ENCODE data around the gene BCAR1. TPM values are rescaled to one million over a fixed set of nuclear protein-coding genes. Genes with fewer than 3 reads are reported as not detected.

BCAR1 gene
- total RNA-seq, 1 experiment from 2014 or later: 68.4 TPM

DNA sequence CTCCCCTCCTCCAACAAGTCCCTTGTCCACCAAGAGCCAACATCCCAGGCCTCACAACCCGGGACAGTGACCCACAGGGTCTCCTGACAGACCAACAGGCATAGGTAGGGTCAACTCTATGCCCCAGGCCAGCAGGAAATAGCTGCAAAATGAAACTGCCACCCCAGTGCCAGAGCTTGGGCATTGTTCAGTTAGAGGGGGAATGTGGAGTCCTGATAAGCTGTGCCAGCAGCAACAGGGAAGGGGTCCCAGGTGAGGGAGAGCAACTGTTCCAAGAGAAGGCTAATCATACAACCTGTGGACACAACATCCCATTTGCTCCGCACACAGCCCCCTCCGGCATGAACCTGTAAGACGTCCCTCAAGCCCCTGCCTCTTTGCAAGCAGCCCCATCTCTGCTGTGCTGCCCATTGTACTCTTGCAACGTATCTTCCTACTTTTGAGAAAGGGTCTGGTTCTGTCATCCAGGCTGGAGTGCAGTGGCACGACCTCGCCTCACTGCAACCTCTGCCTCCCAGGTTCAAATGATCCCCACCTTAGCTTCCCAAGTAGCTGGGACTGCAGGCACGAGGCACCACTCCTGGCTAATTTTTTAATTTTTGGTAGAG, 61.7 kb downstream of the BCAR1 start:
- DNase-seq: no peak
- no peaks in the 10 kb centered on the region for H3K36me3 ChIP-seq (replicated peaks; ENCODE audit: control insufficient read depth, insufficient read depth, low read length)
- H3K4me3 ChIP-seq (ENCODE audit: insufficient read depth, low read depth, low read length): no peak overlapping the region

DNA sequence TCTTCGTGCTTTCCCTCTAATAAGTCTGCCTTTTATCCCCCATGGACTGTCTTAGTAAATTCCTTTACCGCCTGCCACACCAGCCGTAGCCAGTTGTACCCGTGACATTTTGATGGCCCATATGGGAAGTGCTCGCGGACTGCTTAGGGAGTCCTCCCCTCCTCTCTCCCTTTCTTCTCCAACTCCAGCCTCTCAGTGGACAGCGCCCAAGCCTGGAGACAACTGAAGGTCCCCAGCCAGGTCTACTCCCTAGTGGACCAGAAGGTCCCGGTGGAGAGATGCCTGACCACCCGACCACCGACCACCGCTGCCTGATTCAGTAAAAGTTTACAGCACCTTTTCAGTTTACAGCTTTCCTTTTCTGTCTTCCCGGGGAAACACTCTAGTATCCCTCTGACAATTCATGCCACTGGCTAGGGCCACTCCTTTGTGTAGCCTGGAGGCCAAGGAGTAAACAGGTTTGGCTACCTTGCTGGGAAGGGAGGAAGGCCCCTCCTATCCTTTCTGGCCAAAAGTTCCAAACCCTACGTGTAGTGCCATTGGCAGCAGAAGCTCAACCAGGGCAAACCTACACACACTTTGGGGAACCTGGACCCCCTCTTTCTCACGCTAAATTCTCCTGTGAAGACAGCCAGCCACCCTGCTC, 62.5 kb downstream of the BCAR1 start:
- DNase-seq: no peak
- H3K27me3 ChIP-seq (ENCODE audit: control insufficient read depth, insufficient read depth, low read length): no peaks in the 10 kb centered on the region
- H3K4me3 ChIP-seq (ENCODE audit: insufficient read depth, low read depth, low read length): no peak overlapping the region
- H3K36me3 ChIP-seq (replicated peaks; ENCODE audit: control insufficient read depth, insufficient read depth, low read length): no peaks in the 10 kb centered on the region

More for the DNA sequence above, 61.7 kb downstream of the BCAR1 start:
- H3K27me3 ChIP-seq (ENCODE audit: control insufficient read depth, insufficient read depth, low read length): no peaks in the 10 kb centered on the region

DNA sequence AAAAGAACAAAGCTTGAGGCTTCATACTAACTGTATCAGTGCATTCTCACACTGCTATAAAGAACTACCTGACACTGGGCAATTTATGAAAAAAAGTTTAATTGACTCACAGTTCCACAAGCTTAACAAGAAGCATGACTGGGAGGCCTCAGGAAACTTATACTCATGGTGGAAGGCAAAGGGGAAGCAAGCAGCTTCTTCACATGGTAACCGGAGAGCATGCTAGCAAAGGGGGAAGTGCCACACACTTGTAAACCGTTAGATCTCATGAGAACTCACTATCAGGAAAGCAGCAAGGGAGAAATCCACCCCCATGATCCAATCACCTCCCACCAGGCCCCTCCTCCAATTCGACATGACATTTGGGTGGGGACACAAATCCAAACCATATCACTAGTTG, 69.8 kb downstream of the BCAR1 start:
- DNase-seq: no peak
- H3K4me3 ChIP-seq (ENCODE audit: insufficient read depth, low read depth, low read length): no peak overlapping the region
- no peaks in the 10 kb centered on the region for H3K27me3 ChIP-seq (ENCODE audit: control insufficient read depth, insufficient read depth, low read length)
- H3K36me3 ChIP-seq (replicated peaks; ENCODE audit: control insufficient read depth, insufficient read depth, low read length): no peaks in the 10 kb centered on the region

DNA sequence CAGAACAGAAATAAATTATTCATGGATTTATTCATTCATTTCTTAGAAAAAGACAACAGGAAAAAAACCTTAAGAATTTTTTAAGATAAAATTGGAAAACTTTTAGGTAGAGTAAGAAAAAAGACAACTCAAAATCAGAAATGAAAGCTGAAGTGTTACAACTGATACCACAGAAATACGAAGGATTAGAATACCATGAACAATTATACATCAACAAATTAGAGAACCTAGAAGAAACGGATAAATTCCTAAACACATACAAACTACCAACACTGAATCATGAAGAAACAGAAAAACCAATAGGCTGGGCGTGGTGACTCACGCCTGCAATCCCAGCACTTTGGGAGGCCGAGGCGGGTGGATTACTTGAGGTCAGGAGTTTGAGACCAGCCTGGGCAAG, 72.2 kb downstream of the BCAR1 start:
- Histone ChIP-seq H3K27me3 (ENCODE audit: control insufficient read depth, insufficient read depth, low read length) (no peaks in the 10 kb centered on the region), H3K36me3 (replicated peaks; ENCODE audit: control insufficient read depth, insufficient read depth, low read length) (no peaks in the 10 kb centered on the region), H3K4me3 (ENCODE audit: insufficient read depth, low read depth, low read length) (no peak overlapping the region)
- no peak for DNase-seq

Other genes with a start within 250 kb of the BCAR1 start
- 10.4 and 13.7 TPM in 2 replicates for gene LDHD, start 134.8 kb downstream of the BCAR1 start, total RNA-seq (2014; rRNA removed; shearing (Covaris generic))
- gene ZFP1, start 103.1 kb downstream of the BCAR1 start, total RNA-seq (2014; rRNA removed; shearing (Covaris generic)): 6.1 and 9.7 TPM in 2 replicates
- not detected in 2 replicates for gene CTRB2, start 44.5 kb downstream of the BCAR1 start, total RNA-seq (2014; rRNA removed; shearing (Covaris generic))
- not detected in 2 replicates for gene CTRB1, start 32.6 kb downstream of the BCAR1 start, total RNA-seq (2014; rRNA removed; shearing (Covaris generic))
- gene CFDP1, start 181.9 kb upstream of the BCAR1 start, total RNA-seq (2014; rRNA removed; shearing (Covaris generic)): 36.0 and 55.2 TPM in 2 replicates
- 43.7 and 55.9 TPM in 2 replicates for gene TMEM170A, start 213.1 kb upstream of the BCAR1 start, total RNA-seq (2014; rRNA removed; shearing (Covaris generic))
- gene CHST6, start 243.8 kb upstream of the BCAR1 start, total RNA-seq (2014; rRNA removed; shearing (Covaris generic)): 9.7 and 11.5 TPM in 2 replicates